ENCODE data around the gene RAB23. TPM values are rescaled to one million over a fixed set of nuclear protein-coding genes. Genes with fewer than 3 reads are reported as not detected.
"Not testable (repeated sequence)": the region's sequence is repeated elsewhere in the genome, so short reads cannot be mapped to it uniquely, and the experiment has no call there.

RAB23 gene
- total and polyA plus RNA-seq, 3 experiments from 2014 or later: 1.0 to 4.7 (median 4.3) TPM

- Histone ChIP-seq H3K27ac (ENCODE audit: low read depth, low read length) (no peak overlapping the region), H3K27me3 (ENCODE audit: insufficient read depth, low read length, poor library complexity, severe bottlenecking) (no peaks in the 10 kb centered on the region), H3K4me1 (ENCODE audit: insufficient read depth, low read length) (no peaks in the 10 kb centered on the region), H3K4me3 (ENCODE audit: low read length) (no peak overlapping the region), H3K9me3 (ENCODE audit: low read length) (no peaks in the 10 kb centered on the region), H3K36me3 (ENCODE audit: insufficient read depth, low read length) (no peaks in the 10 kb centered on the region)
- Mint-ChIP-seq H3K4me3 (no peak overlapping the region), H3K9me3 (no peaks in the 10 kb centered on the region), H3K4me1 (no peaks in the 10 kb centered on the region), H3K27ac (no peak overlapping the region), H3K36me3 (no peaks in the 10 kb centered on the region), H3K27me3 (no peaks in the 10 kb centered on the region)
- POLR2A ChIA-PET: no interaction called here
- CTCF ChIA-PET: no interaction called here
- no peak for DNase-seq
Observed at GRCh38 chr6:57250348-57250747, 28.2 kb upstream of the RAB23 start.

- H3K4me3 ChIP-seq (ENCODE audit: low read length): no peak overlapping the region
- no peaks in the 10 kb centered on the region for H3K4me1 ChIP-seq (ENCODE audit: insufficient read depth, low read length)
- Mint-ChIP-seq H3K9me3 (no peaks in the 10 kb centered on the region), H3K4me1 (no peaks in the 10 kb centered on the region), H3K27me3 (no peaks in the 10 kb centered on the region), H3K4me3 (no peak overlapping the region), H3K27ac (no peak overlapping the region), H3K36me3 (no peaks in the 10 kb centered on the region)
- ChIA-PET POLR2A (no interaction called here), CTCF (no interaction called here)
- H3K27ac ChIP-seq (ENCODE audit: low read depth, low read length): no peak overlapping the region
- DNase-seq: no peak
- H3K27me3 ChIP-seq (ENCODE audit: insufficient read depth, low read length, poor library complexity, severe bottlenecking): no peaks in the 10 kb centered on the region
- H3K9me3 ChIP-seq (ENCODE audit: low read length): no peaks in the 10 kb centered on the region
- no peaks in the 10 kb centered on the region for H3K36me3 ChIP-seq (ENCODE audit: insufficient read depth, low read length)
Observed at GRCh38 chr6:57248311-57248895, 26.3 kb upstream of the RAB23 start.

GRCh38 chr6:57247603-57248002 lies 25.5 kb upstream of the RAB23 start:
- no peaks in the 10 kb centered on the region for H3K9me3 Mint-ChIP-seq
- Histone ChIP-seq H3K4me3 (ENCODE audit: low read length) (no peak overlapping the region), H3K4me1 (ENCODE audit: insufficient read depth, low read length) (no peaks in the 10 kb centered on the region), H3K36me3 (ENCODE audit: insufficient read depth, low read length) (no peaks in the 10 kb centered on the region), H3K9me3 (ENCODE audit: low read length) (no peaks in the 10 kb centered on the region), H3K27me3 (ENCODE audit: insufficient read depth, low read length, poor library complexity, severe bottlenecking) (no peaks in the 10 kb centered on the region), H3K27ac (ENCODE audit: low read depth, low read length) (no peak overlapping the region)
- CTCF ChIA-PET: no interaction called here
- no peak overlapping the region for H3K27ac Mint-ChIP-seq
- no peaks in the 10 kb centered on the region for H3K36me3 Mint-ChIP-seq
- DNase-seq: no peak
- no peak overlapping the region for H3K4me3 Mint-ChIP-seq
- POLR2A ChIA-PET: no interaction called here
- no peaks in the 10 kb centered on the region for H3K4me1 Mint-ChIP-seq
- H3K27me3 Mint-ChIP-seq: no peaks in the 10 kb centered on the region

- Mint-ChIP-seq H3K36me3 (no peaks in the 10 kb centered on the region), H3K27me3 (no peaks in the 10 kb centered on the region), H3K4me3 (no peak overlapping the region), H3K9me3 (no peaks in the 10 kb centered on the region), H3K4me1 (no peaks in the 10 kb centered on the region), H3K27ac (no peak overlapping the region)
- Histone ChIP-seq H3K27ac (ENCODE audit: low read depth, low read length) (no peak overlapping the region), H3K36me3 (ENCODE audit: insufficient read depth, low read length) (no peaks in the 10 kb centered on the region), H3K4me3 (ENCODE audit: low read length) (no peak overlapping the region), H3K9me3 (ENCODE audit: low read length) (no peaks in the 10 kb centered on the region), H3K4me1 (ENCODE audit: insufficient read depth, low read length) (no peaks in the 10 kb centered on the region), H3K27me3 (ENCODE audit: insufficient read depth, low read length, poor library complexity, severe bottlenecking) (no peaks in the 10 kb centered on the region)
- POLR2A ChIA-PET: no interaction called here
- CTCF ChIA-PET: interaction anchor here (0.8 kb wide), 1 partner anchor 30 kb away, joined by 3 read pairs; no protein-coding TSS in a partner anchor
- no peak for DNase-seq
Observed at GRCh38 chr6:57246307-57246706, 24.2 kb upstream of the RAB23 start.

GRCh38 chr6:57243954-57244353 lies 21.8 kb upstream of the RAB23 start:
- Mint-ChIP-seq H3K27ac (no peak overlapping the region), H3K4me3 (no peak overlapping the region), H3K9me3 (no peaks in the 10 kb centered on the region), H3K27me3 (peaks cover 7 to 8% of the 10 kb centered on the region in 2 donors), H3K4me1 (no peaks in the 10 kb centered on the region), H3K36me3 (no peaks in the 10 kb centered on the region)
- H3K4me3 ChIP-seq (ENCODE audit: low read length): no peak overlapping the region
- H3K27ac ChIP-seq (ENCODE audit: low read depth, low read length): no peak overlapping the region
- H3K36me3 ChIP-seq (ENCODE audit: insufficient read depth, low read length): no peaks in the 10 kb centered on the region
- CTCF ChIA-PET: no interaction called here
- no peaks in the 10 kb centered on the region for H3K27me3 ChIP-seq (ENCODE audit: insufficient read depth, low read length, poor library complexity, severe bottlenecking)
- H3K9me3 ChIP-seq (ENCODE audit: low read length): no peaks in the 10 kb centered on the region
- POLR2A ChIA-PET: no interaction called here
- DNase-seq: no peak
- no peaks in the 10 kb centered on the region for H3K4me1 ChIP-seq (ENCODE audit: insufficient read depth, low read length)

GRCh38 chr6:57243526-57243925 lies 21.4 kb upstream of the RAB23 start:
- H3K27me3 Mint-ChIP-seq; H3K27ac Mint-ChIP-seq; H3K4me1 Mint-ChIP-seq; H3K4me3 ChIP-seq (ENCODE audit: low read length); POLR2A ChIA-PET; DNase-seq; H3K9me3 Mint-ChIP-seq; H3K4me1 ChIP-seq (ENCODE audit: insufficient read depth, low read length); CTCF ChIA-PET; H3K36me3 Mint-ChIP-seq; H3K9me3 ChIP-seq (ENCODE audit: low read length); H3K27me3 ChIP-seq (ENCODE audit: insufficient read depth, low read length, poor library complexity, severe bottlenecking); H3K36me3 ChIP-seq (ENCODE audit: insufficient read depth, low read length); H3K27ac ChIP-seq (ENCODE audit: low read depth, low read length); H3K4me3 Mint-ChIP-seq: not testable (repeated sequence)

- Histone ChIP-seq H3K4me1 (ENCODE audit: insufficient read depth, low read length) (no peaks in the 10 kb centered on the region), H3K4me3 (ENCODE audit: low read length) (no peak overlapping the region), H3K9me3 (ENCODE audit: low read length) (no peaks in the 10 kb centered on the region), H3K36me3 (ENCODE audit: insufficient read depth, low read length) (no peaks in the 10 kb centered on the region), H3K27ac (ENCODE audit: low read depth, low read length) (no peak overlapping the region), H3K27me3 (ENCODE audit: insufficient read depth, low read length, poor library complexity, severe bottlenecking) (no peaks in the 10 kb centered on the region)
- ChIA-PET CTCF (no interaction called here), POLR2A (no interaction called here)
- no peak overlapping the region for H3K27ac Mint-ChIP-seq
- no peak for DNase-seq
- no peaks in the 10 kb centered on the region for H3K36me3 Mint-ChIP-seq
- no peak overlapping the region for H3K4me3 Mint-ChIP-seq
- peaks cover 0 to 3% (median 0%) of the 10 kb centered on the region in 5 donors for H3K9me3 Mint-ChIP-seq
- no peaks in the 10 kb centered on the region for H3K4me1 Mint-ChIP-seq
- H3K27me3 Mint-ChIP-seq: peaks cover 7 to 13% of the 10 kb centered on the region in 2 donors
Observed at GRCh38 chr6:57242505-57242904, 20.4 kb upstream of the RAB23 start.

- no peak overlapping the region for H3K4me3 ChIP-seq (ENCODE audit: low read length)
- Mint-ChIP-seq H3K27ac (no peak overlapping the region), H3K9me3 (no peaks in the 10 kb centered on the region), H3K4me1 (peaks cover 4 to 12% (median 11%) of the 10 kb centered on the region in 3 donors), H3K27me3 (peaks cover 19 to 28% of the 10 kb centered on the region in 2 donors), H3K36me3 (peaks cover 0 to 7% (median 0%) of the 10 kb centered on the region in 3 donors), H3K4me3 (no peak overlapping the region)
- POLR2A ChIA-PET: no interaction called here
- no peak for DNase-seq
- H3K27ac ChIP-seq (ENCODE audit: low read depth, low read length): no peak overlapping the region
- peaks cover 5% of the 10 kb centered on the region for H3K27me3 ChIP-seq (ENCODE audit: insufficient read depth, low read length, poor library complexity, severe bottlenecking)
- CTCF ChIA-PET: no interaction called here
- no peaks in the 10 kb centered on the region for H3K4me1 ChIP-seq (ENCODE audit: insufficient read depth, low read length)
- no peaks in the 10 kb centered on the region for H3K9me3 ChIP-seq (ENCODE audit: low read length)
- H3K36me3 ChIP-seq (ENCODE audit: insufficient read depth, low read length): no peaks in the 10 kb centered on the region
Observed at GRCh38 chr6:57226221-57226620, 4.1 kb upstream of the RAB23 start.
